Esophagus muscularis mucosa (tissue), 3 donors: ENCODE data around the gene LBP.

Experiments
- CTCF ChIP-seq, 3 experiments: fragments of 200-600 bp in 2 of 3; fragments of 450-650 bp in 1 of 3; sonication (generic) in 2 of 3; IDR thresholded peaks; one replicate each; pipeline ENCODE4 v1.5.1; 2017 to 2019; ENCODE audit warnings: antibody characterized with exemption in 3 of 3, mild to moderate bottlenecking in 2 of 3, moderate library complexity in 1 of 3
- EP300 ChIP-seq: sonication (generic); formaldehyde crosslinking; IDR thresholded peaks from one replicate; pipeline ENCODE4 v1.6.1; 2017; ENCODE audit warnings: antibody characterized with exemption

GRCh38 chr20:38387953-38388352 lies 41.7 kb downstream of the LBP start:
- TF ChIP-seq EP300 (no peak), CTCF (IDR thresholded peaks at IDR 0.05) (no peak)
